ENCODE data around the gene ZNF385D.
"Not testable (repeated sequence)": the region's sequence is repeated elsewhere in the genome, so short reads cannot be mapped to it uniquely, and the experiment has no call there.

Gene ZNF385D

DNA sequence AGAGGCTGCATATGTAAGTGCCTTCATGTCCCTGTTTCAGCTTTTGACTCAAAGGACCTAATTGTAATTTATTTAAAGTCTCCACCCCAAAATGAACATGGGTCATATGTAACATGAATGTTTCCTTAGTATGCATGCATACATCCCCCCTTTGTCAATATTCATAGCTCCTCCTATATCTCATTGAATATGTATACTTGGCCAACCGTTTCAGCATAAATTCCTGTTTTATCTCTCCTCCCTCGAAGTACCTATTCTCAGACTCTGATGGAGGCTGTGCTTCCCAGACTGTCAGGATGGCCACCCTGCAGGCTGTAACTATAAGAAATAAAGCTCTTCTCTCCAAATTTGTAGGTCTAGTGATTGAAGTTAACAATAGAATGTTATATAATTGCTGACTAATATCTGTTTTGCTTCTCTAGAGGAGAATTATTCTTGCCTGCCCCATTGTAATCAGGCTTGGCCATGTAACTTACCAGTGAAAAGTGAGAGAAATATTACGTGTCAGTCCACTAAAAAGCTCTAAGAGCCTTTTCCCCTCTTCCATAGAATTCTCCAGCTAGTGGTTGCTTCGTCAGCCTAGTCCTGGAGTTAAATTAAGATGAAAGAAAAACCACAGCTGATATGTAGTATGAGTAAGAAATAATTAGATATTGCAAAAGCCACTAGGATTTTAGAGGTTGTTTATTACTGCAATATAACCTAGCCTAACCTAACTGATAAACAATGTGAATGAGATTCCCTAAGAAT, 245.1 kb downstream of the ZNF385D start:
- no peak for DNase-seq

DNA sequence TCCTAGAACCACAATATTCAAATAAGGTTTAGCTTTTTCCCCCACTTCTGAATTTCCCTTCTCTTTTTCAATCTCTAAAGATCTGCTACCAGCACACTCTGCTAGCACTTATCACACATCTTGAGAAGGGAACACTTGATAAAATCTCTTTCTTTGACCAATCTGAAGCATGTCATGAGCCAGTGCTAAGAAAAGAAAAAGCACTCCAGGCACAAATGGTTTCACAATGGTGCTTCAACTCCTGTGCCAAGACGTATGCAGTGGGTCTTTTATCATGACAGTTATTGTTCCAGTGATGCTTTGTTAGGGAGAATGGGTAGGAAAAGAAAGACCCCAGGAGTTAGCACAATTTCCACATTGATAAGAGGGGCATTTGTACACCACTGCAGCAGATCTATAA, 248.4 kb downstream of the ZNF385D start:
- peak in 1 of 3 experiments; percentile 26 for DNase-seq

DNA sequence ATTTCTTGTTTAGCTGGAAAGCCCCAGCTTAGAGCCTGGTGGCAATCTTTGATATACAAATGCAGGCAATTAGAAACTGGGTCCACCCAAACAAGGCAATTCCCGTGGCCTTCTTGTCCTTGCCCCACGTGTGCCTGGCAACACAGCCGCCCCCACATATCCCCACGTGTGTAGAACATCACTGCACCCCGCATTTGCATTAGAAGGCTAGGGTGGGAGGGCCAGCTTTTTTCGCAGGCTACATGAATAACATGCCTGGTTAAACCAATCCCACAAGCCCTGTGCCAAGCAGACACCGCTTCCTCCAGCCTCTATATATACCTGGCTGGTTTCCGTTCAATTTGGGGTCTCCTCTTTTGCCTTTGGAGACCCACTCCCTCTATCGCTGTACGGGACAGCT, 250.2 kb downstream of the ZNF385D start:
- no peak for DNase-seq

DNA sequence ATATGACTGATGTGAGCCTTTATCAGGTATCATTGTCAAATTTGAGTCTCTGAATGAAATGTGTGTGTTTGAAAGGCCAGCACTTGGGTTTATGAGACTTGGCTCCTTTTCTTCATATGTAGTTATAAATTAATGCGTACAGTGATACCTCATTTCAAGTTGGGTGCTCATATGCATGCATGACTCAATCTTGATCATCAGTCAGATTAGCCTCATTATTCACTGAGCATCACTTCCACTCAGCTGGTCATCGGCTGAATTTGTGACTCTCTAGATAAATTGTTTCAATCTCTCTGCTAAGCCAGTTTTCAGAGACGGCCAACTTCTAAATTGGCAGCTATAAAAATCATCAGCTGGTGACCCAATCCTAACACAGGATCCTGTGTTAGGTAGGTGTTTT, 260.3 kb downstream of the ZNF385D start:
- DNase-seq, result not testable (repeated sequence)

DNA sequence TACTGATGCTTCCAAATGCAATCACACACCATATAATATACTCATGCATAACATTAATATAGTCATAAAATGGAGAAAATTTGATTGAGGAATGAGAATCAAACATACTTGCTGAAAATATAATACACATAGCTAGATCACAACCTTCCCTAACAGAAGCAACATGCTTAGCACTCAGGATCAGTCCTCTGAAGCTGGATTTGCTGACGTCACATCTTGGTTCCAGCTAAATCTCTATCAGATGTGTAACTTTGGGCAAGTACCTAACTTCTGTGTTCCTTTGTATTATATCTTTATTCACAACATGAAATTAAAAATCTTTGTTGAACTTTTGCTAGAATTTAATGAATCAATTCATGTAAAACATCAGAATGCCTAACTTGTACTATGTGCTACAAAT, 263.5 kb downstream of the ZNF385D start:
- DNase-seq, result no peak

DNA sequence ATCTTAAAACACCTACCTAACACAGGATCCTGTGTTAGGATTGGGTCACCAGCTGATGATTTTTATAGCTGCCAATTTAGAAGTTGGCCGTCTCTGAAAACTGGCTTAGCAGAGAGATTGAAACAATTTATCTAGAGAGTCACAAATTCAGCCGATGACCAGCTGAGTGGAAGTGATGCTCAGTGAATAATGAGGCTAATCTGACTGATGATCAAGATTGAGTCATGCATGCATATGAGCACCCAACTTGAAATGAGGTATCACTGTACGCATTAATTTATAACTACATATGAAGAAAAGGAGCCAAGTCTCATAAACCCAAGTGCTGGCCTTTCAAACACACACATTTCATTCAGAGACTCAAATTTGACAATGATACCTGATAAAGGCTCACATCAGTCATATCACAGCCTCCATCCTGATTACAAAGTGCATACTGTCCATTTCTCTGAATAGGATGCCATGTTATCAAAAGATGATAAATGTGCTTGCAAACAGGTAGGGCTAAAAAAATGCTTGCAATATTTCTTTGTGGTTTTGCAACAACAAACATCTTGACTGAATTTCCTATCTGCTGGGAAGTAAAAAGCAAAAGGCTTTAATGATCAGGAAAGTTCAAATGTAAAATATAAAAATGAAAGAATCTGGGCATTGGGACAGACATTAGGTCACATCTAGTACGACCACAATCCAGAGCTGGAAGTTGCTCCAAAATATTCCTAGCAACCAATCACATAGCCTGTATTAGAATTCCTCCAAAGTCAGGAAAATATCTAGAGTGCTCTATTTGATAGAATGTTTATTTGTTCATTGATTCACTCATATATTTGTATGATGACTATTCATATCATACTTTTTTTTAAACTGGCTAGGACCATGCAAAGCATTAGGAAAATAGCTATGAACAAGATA, 264.7 kb downstream of the ZNF385D start:
- not testable (repeated sequence) for DNase-seq

DNA sequence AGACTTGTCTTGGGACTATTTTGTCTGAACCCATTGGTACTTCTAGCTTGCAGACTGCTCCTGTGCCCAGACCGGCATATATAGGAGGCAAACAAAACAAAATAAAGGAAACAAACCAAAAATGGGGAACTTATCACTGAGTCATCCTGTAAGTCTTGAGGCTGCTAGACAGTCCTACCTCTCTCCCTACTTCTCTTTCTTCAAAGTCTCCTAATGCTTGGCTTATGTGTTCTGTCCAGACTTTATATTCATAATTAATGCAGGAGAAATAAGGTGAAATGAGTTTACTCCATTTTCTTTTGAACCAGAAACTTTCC, 266.2 kb downstream of the ZNF385D start:
- DNase-seq, result no peak

DNA sequence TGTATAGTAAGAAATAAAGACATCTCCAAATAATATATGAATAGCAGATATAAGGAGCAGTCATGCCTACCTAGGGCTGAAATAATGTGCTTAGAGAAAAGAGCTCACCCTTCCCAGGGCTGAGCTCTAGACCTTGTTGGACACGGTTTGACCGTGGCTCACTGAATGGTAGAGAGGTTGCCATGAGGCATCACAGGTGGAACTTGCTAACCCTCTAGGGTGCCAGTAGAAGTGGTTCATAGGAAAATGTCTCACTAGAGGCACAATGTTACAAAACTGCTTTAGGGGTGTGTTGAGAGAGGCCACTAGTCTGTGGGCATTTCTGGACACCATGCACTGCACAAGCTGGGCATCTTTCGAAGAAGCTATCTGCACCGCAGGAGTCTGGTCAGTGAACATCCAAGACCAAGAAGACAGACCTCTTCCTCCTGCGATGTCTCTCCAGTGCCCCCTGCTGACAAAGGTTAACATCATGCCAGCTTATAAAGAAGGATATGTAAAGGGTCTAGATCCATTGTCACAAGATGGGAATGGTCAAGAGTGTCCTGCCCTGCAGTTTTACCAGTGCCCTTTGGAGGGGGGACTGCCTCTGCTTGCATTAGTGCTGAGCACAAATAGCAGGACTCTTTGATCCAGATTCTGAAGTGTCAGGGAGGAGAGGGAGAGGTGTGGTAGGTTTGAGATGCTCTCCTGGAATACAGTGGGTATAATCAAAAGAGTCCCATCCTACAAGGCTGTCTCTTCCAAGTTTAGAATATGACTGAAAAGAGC, 266.8 kb downstream of the ZNF385D start:
- peak; percentile 28 to 71 (median 46) for DNase-seq

DNA sequence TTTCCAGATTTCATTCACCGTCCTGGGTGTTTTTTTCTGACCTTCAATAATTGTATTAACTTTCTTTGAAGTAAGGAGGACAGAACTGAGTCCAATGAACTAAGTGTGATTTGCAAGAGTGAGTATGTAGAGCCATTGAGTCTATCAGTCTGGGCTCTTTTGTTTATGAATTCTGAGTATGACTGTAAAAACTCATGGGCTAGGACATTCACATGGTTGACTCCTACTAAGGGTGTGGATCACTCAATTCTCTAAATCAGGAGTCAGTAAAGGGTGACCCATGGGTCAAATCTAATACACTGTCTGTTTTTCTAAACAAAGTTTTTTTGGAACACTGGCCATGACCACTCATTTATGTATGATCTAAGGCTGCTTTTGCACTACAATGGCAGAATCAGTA, 269.0 kb downstream of the ZNF385D start:
- no peak for DNase-seq

DNA sequence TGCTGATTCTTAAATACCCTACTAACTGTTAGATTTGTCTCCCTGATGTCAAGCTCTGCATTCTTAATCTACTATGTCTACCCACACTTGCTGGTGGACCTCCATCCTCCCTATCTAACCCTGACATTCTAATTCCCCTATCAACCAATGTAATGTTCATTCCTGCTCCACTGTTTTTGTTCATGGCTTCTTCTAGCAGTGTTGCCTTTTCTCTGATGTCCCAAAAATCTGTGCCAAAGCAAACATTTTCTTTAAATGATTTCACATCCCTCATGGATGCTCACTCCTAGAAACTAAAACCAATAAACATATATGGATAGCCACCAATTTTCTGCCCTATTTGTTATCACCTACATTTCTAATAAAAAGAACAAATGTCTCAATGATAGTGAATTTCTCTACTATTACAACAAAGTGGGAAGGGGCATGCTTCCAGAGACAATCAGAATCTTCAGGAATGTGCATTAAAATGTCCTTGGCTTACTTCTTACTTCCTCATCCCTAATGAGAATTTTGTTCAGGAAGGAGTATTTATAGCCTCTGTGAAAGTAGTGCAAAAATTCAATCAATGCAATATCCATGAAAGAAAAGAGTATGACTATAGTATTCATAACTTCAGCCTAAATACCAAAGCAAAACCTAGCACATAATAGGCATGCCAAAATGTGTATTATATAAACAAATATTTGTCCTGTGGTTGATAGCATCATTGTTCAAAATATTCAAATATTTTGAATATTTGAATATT, 273.3 kb downstream of the ZNF385D start:
- no peak for DNase-seq

DNA sequence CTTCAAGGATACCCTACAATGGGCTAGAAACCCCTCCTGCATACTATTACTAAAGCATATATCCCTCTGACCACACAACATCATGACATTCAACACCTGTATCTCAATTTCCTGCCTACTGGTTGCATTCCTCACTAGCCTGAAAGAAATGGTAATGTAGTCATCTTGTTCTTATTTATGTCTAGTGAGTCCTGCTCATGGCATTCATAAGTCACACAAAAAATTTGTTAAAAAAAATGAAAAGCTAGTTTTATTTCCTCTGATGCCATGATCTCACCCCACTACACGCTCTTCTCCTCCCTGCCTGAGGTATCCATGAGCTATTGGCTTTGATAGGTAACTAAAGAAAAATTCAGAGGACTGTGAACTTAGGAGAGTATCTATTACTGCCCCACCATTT, 284.5 kb downstream of the ZNF385D start:
- no peak for DNase-seq

DNA sequence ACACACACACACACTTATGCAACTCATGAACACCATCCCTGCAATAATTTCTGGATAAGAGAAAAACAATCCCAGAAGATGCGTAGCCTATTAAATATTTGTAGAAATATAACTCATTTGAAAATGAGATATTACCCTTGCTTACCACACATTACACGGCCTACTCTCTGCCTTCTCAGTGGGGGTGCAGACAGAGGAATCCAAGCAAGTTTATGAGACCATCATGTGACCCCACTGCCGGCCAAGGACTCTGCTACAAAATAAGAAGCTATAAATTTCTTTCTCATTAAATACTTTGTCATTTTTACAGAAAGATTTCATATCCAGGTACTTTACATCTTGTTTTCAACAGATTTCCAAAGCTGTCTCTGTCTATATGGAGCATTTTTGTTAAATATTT, 286.3 kb downstream of the ZNF385D start:
- DNase-seq, result no peak

DNA sequence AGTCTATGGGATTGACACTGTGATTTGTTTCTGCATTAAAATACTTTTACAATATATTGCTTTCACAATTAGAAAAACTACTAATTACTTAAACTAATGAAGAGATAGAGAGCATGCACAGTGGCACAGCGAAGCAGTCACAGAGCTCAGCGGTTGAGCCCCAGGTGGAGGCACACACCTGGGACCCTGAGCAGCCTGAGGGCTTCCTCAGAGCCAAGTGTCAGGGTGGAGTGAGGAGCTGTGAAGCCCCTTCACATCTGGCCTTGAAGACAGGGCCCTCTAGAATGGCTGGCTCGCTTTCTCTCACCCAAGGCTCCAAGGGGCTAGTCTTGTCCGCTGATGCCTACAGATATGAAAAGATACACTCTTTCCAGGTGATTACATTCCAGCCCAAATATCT, 287.7 kb downstream of the ZNF385D start:
- no peak for DNase-seq

DNA sequence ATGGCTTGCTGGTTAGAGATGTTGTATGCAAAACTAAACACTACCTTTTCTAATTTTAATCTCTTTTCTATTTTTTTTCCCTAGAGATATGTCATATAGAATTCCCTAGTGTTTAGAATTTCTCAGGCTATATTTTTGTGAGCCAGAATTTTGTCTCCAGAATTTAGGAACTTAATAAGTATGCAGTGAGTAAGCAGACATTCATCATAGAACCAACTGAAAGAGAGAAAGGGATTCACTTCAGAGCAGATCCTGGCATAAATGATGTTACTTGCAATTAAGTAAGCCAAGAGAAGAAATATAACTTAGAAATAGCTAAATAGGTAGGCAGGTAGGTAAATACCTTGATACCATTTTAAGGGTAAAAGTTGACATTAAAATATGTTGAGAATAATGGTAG, 288.9 kb downstream of the ZNF385D start:
- DNase-seq, result no peak

DNA sequence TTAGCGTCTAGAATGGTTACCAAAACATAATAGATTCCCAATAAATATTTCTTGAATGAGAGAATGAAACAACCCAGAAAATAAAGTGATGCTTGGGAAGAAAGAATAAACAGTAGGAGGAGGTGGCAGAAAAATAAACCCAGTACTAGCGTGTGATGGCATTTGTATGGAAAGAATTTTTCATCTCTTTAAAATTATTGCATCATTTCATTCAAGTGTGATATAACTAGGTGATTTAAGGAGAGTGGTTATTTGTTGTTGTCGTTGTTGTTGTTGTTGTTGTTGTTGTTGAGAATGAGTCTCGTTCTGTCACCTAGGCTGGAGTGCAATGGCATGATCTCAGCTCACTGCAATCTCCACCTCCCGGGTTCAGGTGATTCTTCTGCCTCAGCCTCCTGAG, 293.9 kb downstream of the ZNF385D start:
- DNase-seq, result no peak

DNA sequence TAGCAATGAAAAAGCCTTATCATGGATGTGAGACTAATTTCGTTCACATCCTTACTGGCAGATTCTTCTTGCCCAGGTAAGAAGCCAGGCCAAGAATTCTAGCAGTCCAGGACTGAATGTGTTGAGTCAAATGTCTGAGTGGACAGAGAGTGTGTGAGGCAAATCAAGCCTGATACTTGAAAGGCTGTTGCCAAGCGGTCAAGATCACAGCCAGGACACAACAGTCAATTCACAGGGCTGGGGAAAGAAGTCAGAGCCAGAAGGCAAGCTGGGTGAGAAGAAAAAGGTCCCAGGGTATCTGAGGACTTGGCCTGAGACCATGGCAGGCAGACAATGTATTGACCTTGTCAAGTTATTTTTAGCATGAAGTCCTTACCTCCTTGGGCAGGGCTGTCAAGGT, 301.3 kb downstream of the ZNF385D start:
- DNase-seq, result no peak

DNA sequence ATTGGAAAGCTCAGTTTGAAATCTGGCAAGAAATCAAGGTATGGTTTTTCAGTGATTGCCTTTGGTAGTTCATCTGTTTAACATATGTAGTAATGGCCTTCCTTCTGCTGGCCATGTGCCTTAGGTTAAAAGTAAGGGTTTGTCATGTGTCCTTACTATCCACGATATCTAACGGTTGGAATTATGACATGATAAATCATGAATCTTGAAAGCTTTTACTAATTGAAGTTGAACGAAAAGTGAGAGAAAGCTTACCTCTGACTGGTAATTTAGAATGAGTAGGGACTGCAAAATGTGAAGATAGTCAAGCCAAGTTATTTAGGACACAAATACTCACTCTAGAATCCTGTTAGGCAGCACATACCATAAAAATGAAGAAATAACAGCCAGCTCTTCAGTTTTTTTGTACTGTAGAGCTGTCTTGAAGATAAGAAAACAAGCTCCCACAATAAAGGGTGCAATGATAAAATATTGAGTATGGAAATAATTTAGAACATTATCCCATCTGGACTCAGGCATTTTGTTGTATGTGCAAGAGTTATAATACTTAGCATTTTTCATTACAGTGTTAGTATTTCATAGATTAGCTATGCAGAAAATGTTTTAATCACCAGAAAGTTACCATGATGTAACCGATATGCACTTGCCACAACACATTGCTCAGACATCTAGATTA, 303.4 kb downstream of the ZNF385D start:
- DNase-seq, result no peak

DNA sequence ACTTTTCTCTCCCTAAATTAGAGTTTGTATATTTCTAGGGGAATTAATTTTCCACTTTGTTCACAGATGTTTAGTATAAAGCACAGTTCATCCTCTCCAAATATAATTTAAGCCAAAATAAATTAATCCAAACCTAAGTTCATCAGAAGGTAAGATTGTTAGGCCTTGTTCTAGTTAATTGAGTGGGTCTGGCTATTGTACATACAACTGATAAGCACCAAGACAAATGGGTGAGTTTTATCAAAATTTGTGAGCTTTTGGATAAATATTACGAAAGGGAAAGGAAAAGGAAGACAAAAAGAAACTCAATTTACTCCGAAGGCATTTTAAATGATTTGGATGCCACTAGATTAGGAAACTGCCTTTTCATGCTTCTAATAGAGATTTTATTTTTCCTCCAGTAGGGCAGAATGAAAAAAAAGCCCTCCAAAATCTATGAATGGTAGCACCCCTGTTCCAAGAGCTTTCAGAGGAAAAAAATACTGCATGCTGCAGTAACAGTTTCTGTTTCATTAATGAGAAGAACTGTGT, 304.0 kb downstream of the ZNF385D start:
- DNase-seq, result no peak

DNA sequence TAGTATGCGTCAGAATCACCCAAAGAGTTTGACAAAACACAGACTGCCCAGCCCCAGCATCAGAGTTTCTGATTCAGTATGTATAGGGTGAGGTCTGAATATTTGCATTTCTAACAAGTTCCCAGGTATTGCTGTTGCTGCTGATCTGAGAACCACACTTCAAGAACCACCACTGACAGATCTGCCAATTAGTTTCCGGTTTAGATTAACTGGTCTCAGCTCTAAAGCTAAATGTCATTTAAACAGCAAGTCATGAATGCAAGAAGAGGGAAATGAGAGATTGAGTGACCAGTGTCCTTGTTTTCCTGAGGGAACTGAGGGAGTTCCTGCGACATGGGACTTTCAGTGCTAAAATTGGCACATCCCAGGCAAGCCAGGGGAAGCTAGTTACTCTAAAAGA, 305.0 kb downstream of the ZNF385D start:
- DNase-seq, result no peak

DNA sequence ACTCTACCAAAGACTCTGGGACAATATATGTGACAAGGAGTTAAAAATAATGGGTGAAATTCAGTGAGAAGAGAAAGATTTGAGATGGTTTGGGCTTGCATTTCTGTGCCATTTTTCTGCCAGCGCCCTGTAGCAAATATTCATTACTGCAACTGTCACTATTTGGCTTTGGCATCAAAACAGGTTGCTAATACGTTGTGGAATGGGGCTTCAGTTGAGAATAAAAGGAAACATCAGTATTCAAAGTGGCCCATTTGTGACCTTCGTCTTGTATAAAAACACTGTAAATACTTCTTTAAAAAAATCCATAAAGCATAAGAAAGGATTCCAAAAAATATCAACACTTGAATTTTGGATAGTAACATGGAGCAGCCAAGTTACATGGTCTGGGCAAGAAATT, 309.2 kb downstream of the ZNF385D start:
- no peak for DNase-seq

DNA sequence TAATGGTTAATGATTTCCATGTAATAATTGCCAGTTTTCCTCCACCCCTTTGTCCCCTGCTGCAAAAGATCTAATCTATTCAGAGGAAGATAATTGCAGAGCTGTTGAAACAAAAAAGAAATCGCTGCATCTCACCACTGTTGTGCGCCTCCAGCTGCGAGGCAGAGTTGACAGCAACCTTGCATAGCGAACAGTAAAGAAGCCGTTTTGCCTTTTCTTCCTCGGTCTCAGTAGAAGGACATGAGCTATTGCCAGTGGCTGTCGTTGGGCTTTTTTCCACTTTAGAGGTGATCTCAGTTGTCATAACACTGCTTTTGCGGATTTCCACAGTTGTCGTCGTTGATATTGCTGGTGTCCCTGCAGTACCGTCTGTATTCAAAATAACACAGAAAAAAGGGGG, 314.2 kb downstream of the ZNF385D start:
- DNase-seq, result peak in 1 of 3 experiments; percentile 8

DNA sequence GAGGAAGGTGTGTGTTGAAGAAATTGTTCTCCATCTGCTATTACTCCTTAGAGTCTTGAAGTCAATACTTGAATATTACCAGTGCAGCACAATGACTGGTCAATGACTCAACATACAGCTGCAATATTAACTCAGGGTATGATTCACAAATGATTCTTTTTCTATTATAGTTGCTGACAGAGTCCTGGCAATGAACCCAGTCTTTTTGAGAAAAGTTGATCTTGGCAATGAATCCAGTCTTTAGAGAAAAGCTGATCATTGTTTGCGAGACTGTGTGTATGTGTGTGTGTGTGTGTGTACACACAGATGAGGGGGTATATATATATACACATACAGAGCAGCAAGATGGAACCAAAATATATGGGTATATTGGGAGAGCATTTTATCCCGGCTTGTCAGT, 315.1 kb downstream of the ZNF385D start:
- no peak for DNase-seq
